ENCODE data around the gene SRL. TPM values are rescaled to one million over a fixed set of nuclear protein-coding genes. Genes with fewer than 3 reads are reported as not detected.

Gene SRL
- total RNA-seq, 4 donors from 2014 or later, result 0.83 to 2.2 (median 1.5) TPM

- intact Hi-C loops (cut with DNase I), result no loop called here
- 86% methylated on average over 13 of the region's 13 CpGs for WGBS
- Histone ChIP-seq H3K27me3 (peaks cover 0 to 8% (median 0%) of the 10 kb centered on the region in 4 donors), H3K27ac (replicated peaks in 1 of 4) (no peak overlapping the region), H3K4me1 (no peaks in the 10 kb centered on the region), H3K9me3 (no peaks in the 10 kb centered on the region), H3K36me3 (peaks cover 0 to 41% (median 0%) of the 10 kb centered on the region in 4 donors), H3K4me3 (no peak overlapping the region)
- DNase-seq (ENCODE audit: extremely low spot score), result no peak
- TF ChIP-seq POLR2A (IDR thresholded peaks at IDR 0.05; ENCODE audit: low read depth) (no peak), CTCF (IDR thresholded peaks at IDR 0.05) (no peak), POLR2AphosphoS5 (IDR thresholded peaks at IDR 0.05) (no peak), EP300 (IDR thresholded peaks at IDR 0.05) (no peak)
Measured at GRCh38 chr16:4190712-4191333, 51.1 kb downstream of the SRL start.

GRCh38 chr16:4190086-4190485 lies 51.8 kb downstream of the SRL start:
- 79% methylated on average over 9 of the region's 9 CpGs for WGBS
- no peak for DNase-seq (ENCODE audit: extremely low spot score)
- Histone ChIP-seq H3K36me3 (peaks cover 0 to 41% (median 0%) of the 10 kb centered on the region in 4 donors), H3K27me3 (peaks cover 0 to 8% (median 0%) of the 10 kb centered on the region in 4 donors), H3K4me1 (no peaks in the 10 kb centered on the region), H3K4me3 (no peak overlapping the region), H3K9me3 (no peaks in the 10 kb centered on the region), H3K27ac (replicated peaks in 1 of 4) (no peak overlapping the region)
- intact Hi-C loops (cut with DNase I), result no loop called here
- TF ChIP-seq POLR2AphosphoS5 (IDR thresholded peaks at IDR 0.05) (no peak), CTCF (IDR thresholded peaks at IDR 0.05) (no peak), POLR2A (IDR thresholded peaks at IDR 0.05; ENCODE audit: low read depth) (no peak), EP300 (IDR thresholded peaks at IDR 0.05) (no peak)

- no peaks in the 10 kb centered on the region for H3K36me3 ChIP-seq
- H3K27me3 ChIP-seq, result no peaks in the 10 kb centered on the region
- DNase-seq (ENCODE audit: extremely low spot score), result no peak
- peak overlapping the region; percentile 96 to 99 (median 98) for H3K27ac ChIP-seq (replicated peaks in 1 of 4)
- peak overlapping the region; percentile 68 to 87 (median 73) for H3K4me3 ChIP-seq
- TF ChIP-seq CTCF (IDR thresholded peaks at IDR 0.05), result no peak
- no peak for TF ChIP-seq EP300 (IDR thresholded peaks at IDR 0.05)
- TF ChIP-seq POLR2AphosphoS5 (IDR thresholded peaks at IDR 0.05), result no peak
- TF ChIP-seq POLR2A (IDR thresholded peaks at IDR 0.05; ENCODE audit: low read depth), result no peak
- intact Hi-C loops (cut with DNase I), result loop anchor here (5.0 kb wide), 2 partner anchors 67 to 202 kb away; partner anchors contain the start of gene ADCY9
- WGBS, result 33% methylated on average over 20 of the region's 59 CpGs
- H3K4me1 ChIP-seq, result peaks cover 5 to 23% (median 17%) of the 10 kb centered on the region in 4 donors
- H3K9me3 ChIP-seq, result no peaks in the 10 kb centered on the region
Measured at GRCh38 chr16:4184038-4184702, 57.7 kb downstream of the SRL start.

GRCh38 chr16:4183237-4184037 lies 58.4 kb downstream of the SRL start:
- intact Hi-C loops (cut with DNase I), result loop anchor here (5.0 kb wide), 2 partner anchors 66 to 201 kb away; partner anchors contain the start of gene ADCY9

More at GRCh38 chr16:4183237-4184037, 58.4 kb downstream of the SRL start:
- 6% methylated on average over 28 of the region's 85 CpGs for WGBS
- Histone ChIP-seq H3K4me3 (peak overlapping the region; percentile 68 to 87 (median 73)), H3K27ac (replicated peaks in 1 of 4) (peak overlapping the region; percentile 96 to 99 (median 98)), H3K9me3 (no peaks in the 10 kb centered on the region), H3K27me3 (no peaks in the 10 kb centered on the region), H3K36me3 (no peaks in the 10 kb centered on the region), H3K4me1 (peaks cover 5 to 23% (median 17%) of the 10 kb centered on the region in 4 donors)
- DNase-seq (ENCODE audit: extremely low spot score), result peak; percentile 95
- TF ChIP-seq POLR2A (IDR thresholded peaks at IDR 0.05; ENCODE audit: low read depth) (peak; percentile 53), POLR2AphosphoS5 (IDR thresholded peaks at IDR 0.05) (peak; percentile 87 to 96), CTCF (IDR thresholded peaks at IDR 0.05) (peak; percentile 26 to 42 (median 35)), EP300 (IDR thresholded peaks at IDR 0.05) (no peak)
